ENCODE data around the gene EFHC2.
"Not testable (repeated sequence)": the region's sequence is repeated elsewhere in the genome, so short reads cannot be mapped to it uniquely, and the experiment has no call there.

Gene EFHC2

DNA sequence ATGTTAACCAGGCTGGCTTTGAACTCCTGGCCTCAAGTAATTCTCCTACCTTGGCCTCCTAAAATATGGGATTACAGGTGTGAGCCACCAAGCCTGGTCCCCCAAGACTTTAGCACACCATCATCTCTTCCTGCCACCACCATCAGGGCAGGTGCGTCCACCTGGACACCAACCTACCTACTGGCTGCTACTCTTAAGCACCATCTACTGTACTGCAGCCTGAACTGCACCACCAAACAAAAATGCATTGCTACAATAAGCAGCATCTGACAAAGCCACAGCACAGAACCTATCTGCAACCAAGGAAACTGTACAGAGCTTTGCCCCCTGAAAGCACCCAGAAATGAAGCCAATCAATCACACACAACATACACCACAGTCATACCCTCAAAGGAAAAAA lies 139.7 kb downstream of the EFHC2 start:
- Histone ChIP-seq H3K9me3 (ENCODE audit: control insufficient read depth, low read length) (no peaks in the 10 kb centered on the region), H3K27ac (ENCODE audit: low read depth, low read length, severe bottlenecking) (no peak overlapping the region), H3K4me1 (ENCODE audit: control insufficient read depth, insufficient read depth, low read length, poor library complexity, severe bottlenecking) (no peaks in the 10 kb centered on the region), H3K36me3 (ENCODE audit: control insufficient read depth, insufficient read depth, low read length) (no peaks in the 10 kb centered on the region), H3K4me3 (ENCODE audit: extremely low read depth, insufficient read depth, low read length, poor library complexity, severe bottlenecking) (no peak overlapping the region)
- 60% methylated on average over 1 of the region's 1 CpG; no CpG with 5 or more reads in 1 of the 2 experiments for WGBS, 2 experiments (ENCODE audit: insufficient coverage in 2 of 2)

- no peaks in the 10 kb centered on the region for H3K4me1 ChIP-seq (ENCODE audit: control insufficient read depth, insufficient read depth, low read length, poor library complexity, severe bottlenecking)
- H3K9me3 ChIP-seq (ENCODE audit: control insufficient read depth, low read length): no peaks in the 10 kb centered on the region
- no peak overlapping the region for H3K4me3 ChIP-seq (ENCODE audit: extremely low read depth, insufficient read depth, low read length, poor library complexity, severe bottlenecking)
- H3K36me3 ChIP-seq (ENCODE audit: control insufficient read depth, insufficient read depth, low read length): no peaks in the 10 kb centered on the region
- no peak overlapping the region for H3K27ac ChIP-seq (ENCODE audit: low read depth, low read length, severe bottlenecking)
- no CpG with 5 or more reads among the region's 2 CpGs for WGBS, 2 experiments (ENCODE audit: insufficient coverage in 2 of 2)
Observed at GRCh38 chrX:44202596-44202995, 140.9 kb downstream of the EFHC2 start.

GRCh38 chrX:44189116-44189515 lies 154.4 kb downstream of the EFHC2 start:
- Histone ChIP-seq H3K4me3 (ENCODE audit: extremely low read depth, insufficient read depth, low read length, poor library complexity, severe bottlenecking) (no peak overlapping the region), H3K27ac (ENCODE audit: low read depth, low read length, severe bottlenecking) (no peak overlapping the region), H3K9me3 (ENCODE audit: control insufficient read depth, low read length) (no peaks in the 10 kb centered on the region), H3K36me3 (ENCODE audit: control insufficient read depth, insufficient read depth, low read length) (no peaks in the 10 kb centered on the region), H3K4me1 (ENCODE audit: control insufficient read depth, insufficient read depth, low read length, poor library complexity, severe bottlenecking) (no peaks in the 10 kb centered on the region)
- 88 to 100% methylated on average over 2 of the region's 2 CpGs for WGBS, 2 experiments (ENCODE audit: insufficient coverage in 2 of 2)

GRCh38 chrX:44187915-44188314 lies 155.6 kb downstream of the EFHC2 start:
- not testable (repeated sequence) for H3K9me3 ChIP-seq (ENCODE audit: control insufficient read depth, low read length); H3K4me1 ChIP-seq (ENCODE audit: control insufficient read depth, insufficient read depth, low read length, poor library complexity, severe bottlenecking); H3K36me3 ChIP-seq (ENCODE audit: control insufficient read depth, insufficient read depth, low read length); H3K4me3 ChIP-seq (ENCODE audit: extremely low read depth, insufficient read depth, low read length, poor library complexity, severe bottlenecking); H3K27ac ChIP-seq (ENCODE audit: low read depth, low read length, severe bottlenecking)
- no CpG with 5 or more reads among the region's 5 CpGs for WGBS, 2 experiments (ENCODE audit: insufficient coverage in 2 of 2)

GRCh38 chrX:44183329-44183728 lies 160.1 kb downstream of the EFHC2 start:
- H3K4me3 ChIP-seq (ENCODE audit: extremely low read depth, insufficient read depth, low read length, poor library complexity, severe bottlenecking): no peak overlapping the region
- no CpG with 5 or more reads among the region's 2 CpGs for WGBS, 2 experiments (ENCODE audit: insufficient coverage in 2 of 2)
- H3K4me1 ChIP-seq (ENCODE audit: control insufficient read depth, insufficient read depth, low read length, poor library complexity, severe bottlenecking): no peaks in the 10 kb centered on the region
- no peaks in the 10 kb centered on the region for H3K9me3 ChIP-seq (ENCODE audit: control insufficient read depth, low read length)
- H3K27ac ChIP-seq (ENCODE audit: low read depth, low read length, severe bottlenecking): no peak overlapping the region
- no peaks in the 10 kb centered on the region for H3K36me3 ChIP-seq (ENCODE audit: control insufficient read depth, insufficient read depth, low read length)

DNA sequence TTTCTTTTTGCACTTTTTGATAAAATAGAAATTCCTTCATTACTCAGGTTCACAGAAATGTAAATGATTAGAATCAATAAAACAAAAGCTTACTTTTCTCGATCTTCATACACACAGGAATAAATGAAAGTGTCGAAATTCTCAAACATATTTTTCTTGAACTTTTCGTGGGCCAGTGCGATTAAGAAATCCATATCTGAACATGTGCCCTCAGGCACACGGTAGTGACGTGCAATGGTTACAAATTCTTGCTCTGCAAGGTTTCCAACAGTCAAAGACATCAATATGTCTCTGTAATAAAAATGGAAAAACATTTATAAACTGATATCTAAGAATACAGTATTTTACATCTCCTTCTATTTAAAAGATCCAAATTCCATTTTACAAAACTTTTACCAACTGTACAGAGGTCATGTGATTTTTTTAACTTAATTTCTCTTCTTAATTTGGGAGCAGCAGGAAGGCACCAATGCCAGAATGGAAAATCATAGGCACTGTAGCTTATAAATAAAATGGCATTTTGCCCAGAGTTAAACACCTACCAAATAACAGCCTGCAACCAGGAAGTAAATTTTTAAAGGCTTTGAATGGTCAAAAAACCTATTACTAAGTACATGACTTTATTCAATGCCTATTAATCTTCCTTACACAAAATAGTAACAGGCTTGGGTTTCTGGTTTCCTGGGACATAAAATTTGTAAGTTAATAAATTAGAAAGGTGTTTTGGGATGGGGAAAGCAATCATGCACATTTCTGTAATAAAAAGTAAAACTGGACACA lies 165.0 kb downstream of the EFHC2 start:
- 100% methylated on average over 2 of the region's 6 CpGs; no CpG with 5 or more reads in 1 of the 2 experiments for WGBS, 2 experiments (ENCODE audit: insufficient coverage in 2 of 2)
- no peaks in the 10 kb centered on the region for H3K9me3 ChIP-seq (ENCODE audit: control insufficient read depth, low read length)
- H3K27ac ChIP-seq (ENCODE audit: low read depth, low read length, severe bottlenecking): no peak overlapping the region
- no peaks in the 10 kb centered on the region for H3K36me3 ChIP-seq (ENCODE audit: control insufficient read depth, insufficient read depth, low read length)
- no peak overlapping the region for H3K4me3 ChIP-seq (ENCODE audit: extremely low read depth, insufficient read depth, low read length, poor library complexity, severe bottlenecking)
- no peaks in the 10 kb centered on the region for H3K4me1 ChIP-seq (ENCODE audit: control insufficient read depth, insufficient read depth, low read length, poor library complexity, severe bottlenecking)

DNA sequence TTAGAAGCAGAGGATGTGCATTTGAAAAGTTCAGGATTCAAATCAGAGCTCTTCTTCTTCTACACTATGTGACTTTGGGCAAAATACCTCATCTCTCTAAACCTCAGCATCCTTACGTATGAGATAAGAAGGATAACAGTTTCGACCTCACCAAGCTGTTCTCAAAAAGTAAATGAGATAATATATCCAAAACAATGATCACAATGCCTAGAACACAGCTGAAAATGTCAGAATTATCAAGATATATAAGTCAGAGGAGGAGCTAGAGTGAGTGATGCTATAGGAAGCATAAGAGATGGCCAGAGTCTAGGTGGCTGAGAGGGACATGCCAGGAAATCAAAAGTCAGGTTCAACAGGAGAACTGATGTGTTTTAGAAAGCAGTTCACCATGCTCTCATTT lies 168.0 kb downstream of the EFHC2 start:
- H3K36me3 ChIP-seq (ENCODE audit: control insufficient read depth, insufficient read depth, low read length): no peaks in the 10 kb centered on the region
- H3K9me3 ChIP-seq (ENCODE audit: control insufficient read depth, low read length): no peaks in the 10 kb centered on the region
- no peak overlapping the region for H3K27ac ChIP-seq (ENCODE audit: low read depth, low read length, severe bottlenecking)
- H3K4me3 ChIP-seq (ENCODE audit: extremely low read depth, insufficient read depth, low read length, poor library complexity, severe bottlenecking): no peak overlapping the region
- WGBS, 2 experiments (ENCODE audit: insufficient coverage in 2 of 2): no CpG with 5 or more reads among the region's 2 CpGs
- no peaks in the 10 kb centered on the region for H3K4me1 ChIP-seq (ENCODE audit: control insufficient read depth, insufficient read depth, low read length, poor library complexity, severe bottlenecking)

DNA sequence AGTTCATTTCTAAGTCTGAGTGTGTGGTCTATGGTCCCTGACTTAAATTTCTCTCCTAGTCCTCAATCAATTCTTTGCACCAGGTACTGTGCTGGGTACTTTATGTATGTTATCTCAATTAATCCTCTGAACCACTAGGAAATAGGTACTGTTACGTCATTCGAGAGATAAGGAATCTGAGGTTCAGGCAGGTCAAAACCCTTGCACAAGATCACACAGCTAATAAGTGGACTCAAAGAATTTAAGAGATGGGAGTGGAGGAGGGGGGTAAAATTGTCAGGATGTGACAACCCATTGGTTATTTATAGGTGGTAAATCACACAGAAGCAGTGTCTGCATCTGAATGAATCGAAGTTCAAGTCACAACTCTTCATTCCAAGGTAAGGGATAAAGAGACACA lies 169.4 kb downstream of the EFHC2 start:
- Histone ChIP-seq H3K27ac (ENCODE audit: low read depth, low read length, severe bottlenecking) (no peak overlapping the region), H3K9me3 (ENCODE audit: control insufficient read depth, low read length) (no peaks in the 10 kb centered on the region), H3K4me1 (ENCODE audit: control insufficient read depth, insufficient read depth, low read length, poor library complexity, severe bottlenecking) (no peaks in the 10 kb centered on the region), H3K36me3 (ENCODE audit: control insufficient read depth, insufficient read depth, low read length) (no peaks in the 10 kb centered on the region), H3K4me3 (ENCODE audit: extremely low read depth, insufficient read depth, low read length, poor library complexity, severe bottlenecking) (no peak overlapping the region)
- no CpG with 5 or more reads among the region's 3 CpGs for WGBS, 2 experiments (ENCODE audit: insufficient coverage in 2 of 2)

GRCh38 chrX:44173219-44173618 lies 170.3 kb downstream of the EFHC2 start:
- Histone ChIP-seq H3K4me1 (ENCODE audit: control insufficient read depth, insufficient read depth, low read length, poor library complexity, severe bottlenecking) (no peaks in the 10 kb centered on the region), H3K36me3 (ENCODE audit: control insufficient read depth, insufficient read depth, low read length) (no peaks in the 10 kb centered on the region), H3K4me3 (ENCODE audit: extremely low read depth, insufficient read depth, low read length, poor library complexity, severe bottlenecking) (no peak overlapping the region), H3K9me3 (ENCODE audit: control insufficient read depth, low read length) (no peaks in the 10 kb centered on the region), H3K27ac (ENCODE audit: low read depth, low read length, severe bottlenecking) (no peak overlapping the region)
- 93% methylated on average over 2 of the region's 3 CpGs; no CpG with 5 or more reads in 1 of the 2 experiments for WGBS, 2 experiments (ENCODE audit: insufficient coverage in 2 of 2)

DNA sequence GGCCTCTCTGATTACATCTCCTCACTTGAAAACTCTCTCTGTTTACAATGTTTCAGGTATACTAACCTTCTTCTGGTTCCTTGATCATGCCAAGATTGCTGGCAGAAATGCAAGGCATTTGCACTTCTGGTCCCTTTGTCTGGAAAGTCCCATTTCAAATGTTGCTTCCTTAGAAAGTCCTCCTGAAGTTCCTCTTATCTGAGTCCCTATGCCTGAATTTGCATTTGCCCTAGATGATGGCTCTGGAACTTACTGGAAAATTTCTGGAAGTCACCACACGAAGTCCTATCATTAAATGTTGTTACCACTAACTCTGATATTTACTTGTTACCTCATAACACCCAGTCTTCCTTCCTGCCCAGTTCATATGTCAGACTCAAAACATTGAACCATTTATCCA lies 176.4 kb downstream of the EFHC2 start:
- Histone ChIP-seq H3K4me3 (ENCODE audit: extremely low read depth, insufficient read depth, low read length, poor library complexity, severe bottlenecking) (no peak overlapping the region), H3K36me3 (ENCODE audit: control insufficient read depth, insufficient read depth, low read length) (no peaks in the 10 kb centered on the region), H3K4me1 (ENCODE audit: control insufficient read depth, insufficient read depth, low read length, poor library complexity, severe bottlenecking) (no peaks in the 10 kb centered on the region), H3K9me3 (ENCODE audit: control insufficient read depth, low read length) (no peaks in the 10 kb centered on the region), H3K27ac (ENCODE audit: low read depth, low read length, severe bottlenecking) (no peak overlapping the region)
- WGBS, 2 experiments (ENCODE audit: insufficient coverage in 2 of 2): 80% methylated on average over 1 of the region's 1 CpG; no CpG with 5 or more reads in 1 of the 2 experiments

- Histone ChIP-seq H3K4me1 (ENCODE audit: control insufficient read depth, insufficient read depth, low read length, poor library complexity, severe bottlenecking) (no peaks in the 10 kb centered on the region), H3K4me3 (ENCODE audit: extremely low read depth, insufficient read depth, low read length, poor library complexity, severe bottlenecking) (no peak overlapping the region)
Observed at GRCh38 chrX:44162964-44163475, 180.5 kb downstream of the EFHC2 start.

More at GRCh38 chrX:44162964-44163475, 180.5 kb downstream of the EFHC2 start:
- Histone ChIP-seq H3K36me3 (ENCODE audit: control insufficient read depth, insufficient read depth, low read length) (no peaks in the 10 kb centered on the region), H3K27ac (ENCODE audit: low read depth, low read length, severe bottlenecking) (no peak overlapping the region), H3K9me3 (ENCODE audit: control insufficient read depth, low read length) (no peaks in the 10 kb centered on the region)

Data from mesodermal cell (in vitro differentiated cells).